NB4 (cell line): ENCODE results near the gene CYP2A7.
"Not testable (repeated sequence)": the region's sequence is repeated elsewhere in the genome, so short reads cannot be mapped to it uniquely, and the experiment has no call there.

ENCODE experiments used
- DNase-seq: peaks from one replicate; pipeline ENCODE4 v3.0.0; 2010; ENCODE audit warnings: low read depth
- H3K4me3 ChIP-seq: one replicate; pipeline ENCODE4 v1.5.1; 2011; ENCODE audit warnings: mild to moderate bottlenecking, low read depth, low read length, moderate library complexity
- MAX ChIP-seq: IDR thresholded peaks from 2 replicates; pipeline ENCODE4 v1.6.1; 2011; ENCODE audit warnings: low read depth, low read length
- MYC ChIP-seq: IDR thresholded peaks from 2 replicates; pipeline ENCODE4 v1.6.1; 2011; ENCODE audit warnings: low read depth, low read length
- POLR2A ChIP-seq: IDR thresholded peaks from 2 replicates; pipeline ENCODE4 v1.6.1; 2011; ENCODE audit warnings: mild to moderate bottlenecking; ENCODE audit not compliant: insufficient read length; ENCODE audit errors: extremely low read depth
- TF ChIP-seq, protein P1 (sequence below): IDR thresholded peaks from one replicate; pipeline ENCODE4 v1.5.1; 2012; ENCODE audit warnings: low read depth, low read length

The CYP2A7 gene

DNA sequence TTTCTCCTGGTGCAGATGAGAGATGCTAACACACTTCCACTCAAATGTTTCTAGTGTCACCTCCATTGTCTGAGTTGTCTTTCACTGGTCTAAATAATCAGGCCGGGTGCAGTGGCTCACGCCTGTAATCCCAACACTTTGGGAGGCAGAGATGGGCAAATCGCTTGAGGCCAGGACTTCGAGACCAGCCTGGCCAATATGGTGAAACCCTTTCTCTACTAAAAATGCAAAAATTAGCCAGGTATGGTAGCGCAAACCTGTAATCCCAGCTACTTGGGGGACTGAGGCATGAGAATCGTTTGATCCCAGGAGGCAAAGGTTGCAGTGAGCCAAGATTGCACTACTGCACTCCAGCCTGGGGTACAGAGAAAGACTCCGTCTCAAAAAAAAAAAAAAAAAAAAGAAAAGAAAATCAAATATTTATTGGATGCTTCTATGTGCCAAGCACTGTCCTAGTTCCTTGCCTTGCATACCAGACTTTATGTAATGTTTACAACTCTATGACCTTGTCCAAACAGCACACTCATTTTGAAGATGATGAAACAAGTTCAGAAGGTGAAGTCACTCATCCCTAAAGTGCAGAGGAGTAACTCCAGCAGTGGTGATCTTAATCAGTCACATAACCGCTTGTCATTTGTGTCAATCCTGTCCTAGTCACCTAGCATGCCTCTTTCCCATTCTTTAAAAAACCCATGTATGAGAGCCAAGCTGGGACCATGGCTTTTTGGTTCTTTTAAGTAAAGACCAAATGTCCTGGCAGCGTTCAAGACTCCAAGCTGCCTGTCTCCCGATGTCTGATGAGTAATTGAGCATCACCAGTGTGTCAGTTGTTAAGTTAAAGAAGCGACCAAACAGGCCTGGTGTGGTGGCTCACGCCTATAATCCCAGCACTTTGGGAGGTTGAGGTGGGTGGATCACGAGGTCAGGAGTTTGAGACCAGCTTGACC is 15.1 kb upstream of the CYP2A7 start:
- DNase-seq: peak; percentile 37
- not testable (repeated sequence) for H3K4me3 ChIP-seq

- H3K4me3 ChIP-seq: no peak overlapping the region
- TF ChIP-seq, protein P1, sequence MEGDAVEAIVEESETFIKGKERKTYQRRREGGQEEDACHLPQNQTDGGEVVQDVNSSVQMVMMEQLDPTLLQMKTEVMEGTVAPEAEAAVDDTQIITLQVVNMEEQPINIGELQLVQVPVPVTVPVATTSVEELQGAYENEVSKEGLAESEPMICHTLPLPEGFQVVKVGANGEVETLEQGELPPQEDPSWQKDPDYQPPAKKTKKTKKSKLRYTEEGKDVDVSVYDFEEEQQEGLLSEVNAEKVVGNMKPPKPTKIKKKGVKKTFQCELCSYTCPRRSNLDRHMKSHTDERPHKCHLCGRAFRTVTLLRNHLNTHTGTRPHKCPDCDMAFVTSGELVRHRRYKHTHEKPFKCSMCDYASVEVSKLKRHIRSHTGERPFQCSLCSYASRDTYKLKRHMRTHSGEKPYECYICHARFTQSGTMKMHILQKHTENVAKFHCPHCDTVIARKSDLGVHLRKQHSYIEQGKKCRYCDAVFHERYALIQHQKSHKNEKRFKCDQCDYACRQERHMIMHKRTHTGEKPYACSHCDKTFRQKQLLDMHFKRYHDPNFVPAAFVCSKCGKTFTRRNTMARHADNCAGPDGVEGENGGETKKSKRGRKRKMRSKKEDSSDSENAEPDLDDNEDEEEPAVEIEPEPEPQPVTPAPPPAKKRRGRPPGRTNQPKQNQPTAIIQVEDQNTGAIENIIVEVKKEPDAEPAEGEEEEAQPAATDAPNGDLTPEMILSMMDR: no peak
- TF ChIP-seq POLR2A: no peak
- no peak for TF ChIP-seq MAX
- no peak for TF ChIP-seq MYC
- no peak for DNase-seq
Observed at GRCh38 chr19:40896418-40896796, 14.4 kb upstream of the CYP2A7 start.

GRCh38 chr19:40893112-40893511 is 11.1 kb upstream of the CYP2A7 start:
- no peak for DNase-seq
- no peak overlapping the region for H3K4me3 ChIP-seq
- TF ChIP-seq MYC (no peak), MAX (no peak)
- TF ChIP-seq, protein P1: no peak

DNA sequence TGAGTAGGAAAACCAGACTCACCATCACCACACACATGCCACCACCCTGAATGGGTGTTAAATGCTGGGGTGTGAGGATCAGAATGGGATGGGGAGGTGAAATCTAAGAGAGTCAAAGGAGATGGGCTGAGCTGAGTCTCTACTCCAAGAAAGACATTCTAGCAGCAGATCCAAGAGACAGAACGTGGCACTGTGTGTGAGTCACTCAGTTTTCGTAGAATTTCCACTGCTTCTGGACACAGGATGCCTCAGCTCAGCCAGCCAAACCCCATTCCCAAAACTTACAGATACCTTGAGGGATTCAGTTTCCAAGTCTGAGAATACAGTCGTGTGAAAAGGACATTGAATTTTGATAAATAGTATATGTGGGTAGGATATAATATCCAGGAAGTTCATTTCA is 7.3 kb upstream of the CYP2A7 start:
- TF ChIP-seq MYC: no peak
- TF ChIP-seq POLR2A: no peak
- no peak for TF ChIP-seq MAX
- TF ChIP-seq, protein P1: no peak
- no peak for DNase-seq
- no peak overlapping the region for H3K4me3 ChIP-seq

- TF ChIP-seq MYC: no peak
- H3K4me3 ChIP-seq: no peak overlapping the region
- no peak for DNase-seq
Observed at GRCh38 chr19:40888191-40888590, 6.2 kb upstream of the CYP2A7 start.

DNA sequence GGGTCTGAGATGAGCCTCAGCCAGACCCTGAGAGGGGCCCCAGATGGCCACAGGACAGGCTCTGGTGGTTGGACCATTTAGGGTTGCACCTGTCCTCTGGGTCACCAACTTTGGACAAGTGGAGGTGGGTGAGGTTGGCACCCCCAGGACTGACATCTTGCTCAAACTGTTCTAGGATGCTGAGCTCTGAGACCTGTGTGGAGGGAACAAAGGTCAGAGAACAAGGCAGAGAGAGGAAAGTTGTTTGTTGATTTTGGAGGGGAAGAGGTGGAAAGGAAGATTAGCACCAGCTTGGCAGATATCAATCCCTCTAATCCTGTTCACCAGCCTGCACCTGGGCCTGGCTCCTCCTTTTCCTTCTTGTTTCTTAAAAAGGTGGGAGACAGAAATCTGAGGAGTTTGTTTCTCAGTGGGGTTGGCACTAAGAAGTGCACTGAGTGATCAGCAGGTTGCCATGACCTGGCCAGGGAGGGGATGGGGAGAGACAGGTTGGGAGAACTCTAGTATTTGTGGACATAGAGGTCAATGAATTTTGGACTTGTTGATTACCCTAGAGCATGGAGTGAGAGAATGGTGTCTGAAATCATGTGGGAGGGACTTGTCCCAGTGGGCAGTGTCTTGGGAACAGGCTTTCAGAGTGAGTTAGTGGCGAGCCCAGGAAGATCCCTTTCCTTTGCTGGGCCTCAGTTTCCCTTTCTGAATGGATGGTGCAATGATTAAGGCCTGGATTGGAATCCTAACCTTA is 2.3 kb upstream of the CYP2A7 start:
- H3K4me3 ChIP-seq, DNase-seq: not testable (repeated sequence)

DNA sequence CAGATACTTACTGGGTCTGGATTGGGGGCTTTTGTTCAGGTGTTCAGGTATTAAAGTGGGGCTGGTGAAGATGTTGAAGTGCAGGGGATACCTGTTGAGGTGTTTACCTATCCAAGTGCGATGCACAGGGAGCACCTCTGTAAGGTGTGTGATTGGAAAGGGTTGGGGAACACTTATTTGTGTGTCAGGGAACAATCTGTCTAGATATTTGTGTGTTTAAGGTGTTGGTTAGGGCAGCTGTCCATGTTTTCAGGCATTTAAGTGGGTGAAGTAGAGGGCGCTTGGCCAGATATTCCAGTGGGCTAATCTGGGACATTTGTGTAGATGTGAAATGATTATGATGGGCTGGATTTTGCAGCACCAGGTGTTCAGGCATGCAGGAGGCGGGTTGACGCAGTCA is 2.7 kb downstream of the CYP2A7 start:
- not testable (repeated sequence) for DNase-seq, H3K4me3 ChIP-seq

- peak; percentile 75 for TF ChIP-seq MAX
- peak; percentile 83 for DNase-seq
- not testable (repeated sequence) for H3K4me3 ChIP-seq
Observed at GRCh38 chr19:40875526-40875951, 6.5 kb downstream of the CYP2A7 start.

GRCh38 chr19:40874874-40875273 is 7.2 kb downstream of the CYP2A7 start:
- DNase-seq, H3K4me3 ChIP-seq: not testable (repeated sequence)

DNA sequence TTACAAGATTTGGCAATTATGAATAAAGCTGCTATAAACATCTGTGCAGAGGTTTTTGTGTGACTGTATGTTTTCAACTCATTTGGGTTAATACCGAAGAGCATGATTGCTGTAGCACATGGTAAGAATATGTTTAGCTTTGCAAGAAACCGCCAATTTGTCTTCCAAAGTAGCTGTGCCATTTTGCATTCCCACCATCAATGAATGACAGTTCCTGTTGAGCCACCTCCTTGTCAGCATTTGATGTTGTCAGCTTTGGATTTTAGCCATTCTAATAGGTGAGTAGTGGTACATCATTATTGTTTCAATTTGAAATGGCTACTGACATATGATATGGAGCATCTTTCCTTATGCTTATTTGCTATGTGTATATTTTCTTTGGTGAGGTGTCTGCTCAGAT is 8.2 kb downstream of the CYP2A7 start:
- DNase-seq, H3K4me3 ChIP-seq: not testable (repeated sequence)
